K562 (cell line): Measurements from ENCODE around the gene DYSF. TPM values are rescaled to one million over a fixed set of nuclear protein-coding genes. Genes with fewer than 3 reads are reported as not detected.
A peak's percentile ranks its signal among the peaks of the same experiment; 100 is the strongest.

Experiments
- ATAC-seq: fragments of 200-7000 bp; cut with Tn5 transposase; 3 replicates; pipeline ENCODE4 v1.9.1; 2020; ENCODE audit warnings: moderate library complexity
- BruUV-seq: library from RNA; stranded (reverse); fragments of 400-500 nt; replicated peaks from 2 replicates; lab custom pipeline; 2021; lab: Mats Ljungman, UMichigan
- CTCF ChIA-PET: fragments of 300-600 bp; formaldehyde crosslinking; extraction: SDS; loops from one replicate; lab custom pipeline; 2021; ENCODE audit warnings: low intra/inter-chr PET ratio; lab: Yijun Ruan, JAX
- POLR2A ChIA-PET: fragments of 300-600, 350-650 bp; sonication (Branson Sonifier 250); formaldehyde crosslinking; extraction: SDS; loops from one replicate; lab custom pipeline; 2021; ENCODE audit warnings: antibody characterized with exemption, inconsistent platforms; lab: Yijun Ruan, JAX
- DNase-seq, 4 experiments: peaks; one replicate each; pipeline versions ENCODE4 v3.0.0 to v3.0.0-alpha.2; 2011 to 2018; ENCODE audit warnings: low spot score in 3 of 4, mixed read lengths in 3 of 4; ENCODE audit errors: extremely low read depth in 1 of 4
- FAIRE-seq: peaks from 2 replicates; lab custom pipeline; 2011; peaks lifted over from hg19 to GRCh38; lab: Jason Lieb, UNC
- H2AFZ ChIP-seq: 2 replicates; pipeline ENCODE4 v1.6.0; 2011; ENCODE audit warnings: low read depth, low read length, control low read depth, inconsistent platforms
- H3K27ac ChIP-seq: fragments of 200-600 bp; 3 replicates; pipeline ENCODE4 v1.8.0; 2011; ENCODE audit warnings: low read depth, mild to moderate bottlenecking, control low read depth, inconsistent platforms, low read length, moderate library complexity, mixed read lengths; ENCODE audit errors: extremely low read depth
- H3K27me3 ChIP-seq, 2 experiments: fragments of 300-600 bp in 1 of 2; 2 replicates in 1 of 2; 3 replicates in 1 of 2; pipeline versions ENCODE4 v1.6.0 to v1.8.0; 2011; ENCODE audit warnings: inconsistent platforms in 2 of 2, low read length in 2 of 2, mild to moderate bottlenecking in 1 of 2, mixed read lengths in 1 of 2, moderate library complexity in 1 of 2; ENCODE audit not compliant: control insufficient read depth in 2 of 2, insufficient read depth in 2 of 2
- H3K36me3 ChIP-seq: fragments of 300-600 bp; 3 replicates; pipeline ENCODE4 v1.8.0; 2011; ENCODE audit warnings: mild to moderate bottlenecking, low read length, inconsistent platforms; ENCODE audit not compliant: control insufficient read depth, insufficient read depth
- H3K4me1 ChIP-seq, 2 experiments: fragments of 200-600 bp in 1 of 2; replicated peaks in 1 of 2; 2 replicates in 1 of 2; 3 replicates in 1 of 2; pipeline versions ENCODE4 v1.5.1 to v1.8.0; 2011; ENCODE audit warnings: inconsistent platforms in 2 of 2, low read length in 2 of 2, mild to moderate bottlenecking in 1 of 2, mixed read lengths in 1 of 2, moderate library complexity in 1 of 2; ENCODE audit not compliant: control insufficient read depth in 2 of 2, insufficient read depth in 2 of 2
- H3K4me2 ChIP-seq: 2 replicates; pipeline ENCODE4 v1.6.1; 2011; ENCODE audit warnings: low read length, control low read depth, inconsistent platforms, mixed read lengths; ENCODE audit not compliant: insufficient read depth
- H3K4me3 ChIP-seq: fragments of 200-600 bp; sonication (generic), shearing (Covaris generic); 2 replicates; pipeline ENCODE4 v1.5.1; 2016; ENCODE audit warnings: control low read depth, inconsistent platforms
- H3K79me2 ChIP-seq: fragments of 200-600 bp; 3 replicates; pipeline ENCODE4 v1.8.0; 2011; ENCODE audit warnings: low read length, inconsistent platforms; ENCODE audit not compliant: control insufficient read depth, insufficient read depth
- H3K9ac ChIP-seq, 2 experiments: 2 replicates each; pipeline versions ENCODE4 v1.6.0 to v1.6.1; 2011; ENCODE audit warnings: low read depth in 2 of 2, low read length in 2 of 2, control low read depth in 1 of 2, inconsistent platforms in 1 of 2, mild to moderate bottlenecking in 1 of 2, mixed read lengths in 1 of 2; ENCODE audit not compliant: insufficient read depth in 1 of 2
- H3K9me1 ChIP-seq: one replicate; pipeline ENCODE4 v1.6.0; 2011; ENCODE audit warnings: inconsistent platforms, mild to moderate bottlenecking, low read length, moderate library complexity; ENCODE audit not compliant: control insufficient read depth, insufficient read depth
- H3K9me3 ChIP-seq: replicated peaks from 2 replicates; pipeline ENCODE4 v1.5.1; 2011; ENCODE audit warnings: low read depth, low read length, inconsistent platforms; ENCODE audit not compliant: control insufficient read depth, insufficient read depth
- H4K20me1 ChIP-seq: replicated peaks from 2 replicates; pipeline ENCODE4 v1.6.1; 2011; ENCODE audit warnings: low read length, inconsistent platforms, mixed read lengths; ENCODE audit not compliant: control insufficient read depth, insufficient read depth
- ZFP36 ChIP-seq: fragments of 150-350 bp; IDR thresholded peaks from 2 replicates; pipeline ENCODE4 v1.6.1; 2018; ENCODE audit warnings: low read length, low read depth; ENCODE audit not compliant: partially characterized antibody
- WGBS: fragments of 100-300 bp; shearing (Covaris generic); methylation state at CpG from one replicate; pipeline ENCODE4 v1.1.6; 2016; ENCODE audit warnings: low coverage, mixed read lengths; ENCODE audit not compliant: insufficient coverage; ENCODE audit errors: missing lambda C conversion rate; 5-methylcytosine and 5-hydroxymethylcytosine counted together
- in situ Hi-C: fragments of 300-500 bp; cut with MboI; formaldehyde crosslinking; loops from 4 replicates; pipeline ENCODE4 v1.15.0; 2018; ENCODE audit warnings: inconsistent platforms, mixed read lengths
- intact Hi-C: fragments of 100-400 bp; cut with micrococcal nuclease; formaldehyde crosslinking; loops from 2 replicates; pipeline ENCODE4 v1.14.2; 2022
- polyA plus RNA-seq, 8 experiments: library from polyadenylated mRNA; depleted of rRNA in 4 of 8; stranded (reverse) in 5 of 8; unstranded in 3 of 8; fragments of >200 nt; fragmentation: Nextera tagmentation in 2 of 8; fragmentation: Illumina TruSeq in 1 of 8; extraction: Ambion mirVana in 2 of 8; extraction: Trizol in 1 of 8; gene quantifications; 2 replicates each; pipeline versions ENCODE4 v1.2.1 to v1.2.3, GENCODE V29; 2011 to 2014; ENCODE audit warnings: inconsistent platforms in 1 of 8, missing spikeins in 1 of 8
- total RNA-seq, 7 experiments: library from RNA; depleted of rRNA in 6 of 7; stranded (reverse); fragments of >200 nt in 6 of 7; fragmentation: Illumina TruSeq in 2 of 7; extraction: Trizol in 2 of 7; gene quantifications; 2 replicates each; pipeline versions ENCODE4 v1.2.1 to v1.2.3, GENCODE V29; 2011 to 2021; ENCODE audit warnings: low replicate concordance in 1 of 7
- TF ChIP-seq, protein P1 (sequence below): fragments of 450-650 bp; formaldehyde crosslinking; IDR thresholded peaks from 2 replicates; pipeline ENCODE4 v1.4.0; 2022; ENCODE audit warnings: missing genetic modification characterization
- TF ChIP-seq, protein P2 (sequence below): fragments of 450-650 bp; IDR thresholded peaks from 2 replicates; pipeline ENCODE4 v1.6.1; 2016; ENCODE audit warnings: borderline replicate concordance

Gene DYSF
- total and polyA plus RNA-seq, 9 of the 15 experiments (the other 6 are each of a cell fraction or from before 2014, with no cell fraction given) = 0.01 to 0.80 (median 0.29) TPM

DNA sequence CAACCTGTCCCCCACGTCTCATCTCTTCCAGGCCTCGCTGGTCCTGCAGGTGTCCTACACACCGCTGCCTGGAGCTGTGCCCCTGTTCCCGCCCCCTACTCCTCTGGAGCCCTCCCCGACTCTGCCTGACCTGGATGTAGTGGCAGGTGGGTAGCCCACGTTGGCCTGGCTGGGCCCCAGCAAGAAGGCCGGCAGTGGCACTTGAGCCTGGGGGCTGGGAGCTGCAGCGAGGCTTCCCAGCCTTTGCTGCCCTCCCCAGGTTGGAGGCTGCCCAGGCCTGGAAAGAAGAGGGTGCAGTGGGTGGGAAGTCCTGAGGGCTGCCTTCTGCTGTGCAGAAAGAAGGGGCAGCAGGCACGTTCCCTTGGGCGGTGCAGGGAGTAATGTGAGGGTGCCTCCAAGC, 58.4 kb downstream of the DYSF start (continued):
- TF ChIP-seq, protein P1, sequence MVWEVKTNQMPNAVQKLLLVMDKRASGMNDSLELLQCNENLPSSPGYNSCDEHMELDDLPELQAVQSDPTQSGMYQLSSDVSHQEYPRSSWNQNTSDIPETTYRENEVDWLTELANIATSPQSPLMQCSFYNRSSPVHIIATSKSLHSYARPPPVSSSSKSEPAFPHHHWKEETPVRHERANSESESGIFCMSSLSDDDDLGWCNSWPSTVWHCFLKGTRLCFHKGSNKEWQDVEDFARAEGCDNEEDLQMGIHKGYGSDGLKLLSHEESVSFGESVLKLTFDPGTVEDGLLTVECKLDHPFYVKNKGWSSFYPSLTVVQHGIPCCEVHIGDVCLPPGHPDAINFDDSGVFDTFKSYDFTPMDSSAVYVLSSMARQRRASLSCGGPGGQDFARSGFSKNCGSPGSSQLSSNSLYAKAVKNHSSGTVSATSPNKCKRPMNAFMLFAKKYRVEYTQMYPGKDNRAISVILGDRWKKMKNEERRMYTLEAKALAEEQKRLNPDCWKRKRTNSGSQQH = no peak

DNA sequence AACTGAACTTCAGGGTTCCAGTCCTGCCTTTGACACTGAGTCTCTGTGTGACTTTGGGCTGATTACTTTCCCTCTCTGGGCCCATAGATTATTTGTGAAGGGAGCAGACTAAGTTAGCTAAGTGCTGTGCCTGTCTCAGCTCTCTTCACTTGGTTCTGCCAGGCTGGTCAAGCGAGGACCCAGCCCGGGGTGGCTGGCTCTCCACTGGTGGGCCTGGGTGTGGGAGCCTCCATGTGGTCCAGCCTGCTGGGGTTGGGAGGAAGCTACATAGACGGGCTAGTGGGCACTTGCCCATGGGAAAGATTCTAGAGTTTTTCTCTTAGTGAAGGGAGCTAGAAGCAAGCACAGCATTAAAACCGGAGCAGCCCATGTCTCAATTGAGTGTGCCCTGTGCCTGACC, 59.0 kb downstream of the DYSF start:
- Histone ChIP-seq H3K9ac (no peak overlapping the region), H3K79me2 (no peaks in the 10 kb centered on the region), H3K4me2 (no peak overlapping the region), H3K9me3 (no peaks in the 10 kb centered on the region), H3K36me3 (no peaks in the 10 kb centered on the region), H4K20me1 (peaks cover 6% of the 10 kb centered on the region), H3K27me3 (peaks cover 0 to 52% of the 10 kb centered on the region in 2 experiments), H3K4me1 (no peaks in the 10 kb centered on the region), H3K4me3 (no peak overlapping the region), H3K27ac (no peak overlapping the region), H2AFZ (no peak overlapping the region), H3K9me1 (no peaks in the 10 kb centered on the region)
- CTCF ChIA-PET = interaction anchor here (4.6 kb wide), 1 partner anchor 213 kb away, joined by 71 read pairs; no protein-coding TSS in a partner anchor
- intact Hi-C loops = loop anchor here (5.0 kb wide), 2 partner anchors 290 to 355 kb away; no protein-coding TSS in a partner anchor
- in situ Hi-C loops = no loop called here
- FAIRE-seq (no peak), DNase-seq (no peak), ATAC-seq (no peak)
- BruUV-seq = no TSS peak
- TF ChIP-seq, protein P2, sequence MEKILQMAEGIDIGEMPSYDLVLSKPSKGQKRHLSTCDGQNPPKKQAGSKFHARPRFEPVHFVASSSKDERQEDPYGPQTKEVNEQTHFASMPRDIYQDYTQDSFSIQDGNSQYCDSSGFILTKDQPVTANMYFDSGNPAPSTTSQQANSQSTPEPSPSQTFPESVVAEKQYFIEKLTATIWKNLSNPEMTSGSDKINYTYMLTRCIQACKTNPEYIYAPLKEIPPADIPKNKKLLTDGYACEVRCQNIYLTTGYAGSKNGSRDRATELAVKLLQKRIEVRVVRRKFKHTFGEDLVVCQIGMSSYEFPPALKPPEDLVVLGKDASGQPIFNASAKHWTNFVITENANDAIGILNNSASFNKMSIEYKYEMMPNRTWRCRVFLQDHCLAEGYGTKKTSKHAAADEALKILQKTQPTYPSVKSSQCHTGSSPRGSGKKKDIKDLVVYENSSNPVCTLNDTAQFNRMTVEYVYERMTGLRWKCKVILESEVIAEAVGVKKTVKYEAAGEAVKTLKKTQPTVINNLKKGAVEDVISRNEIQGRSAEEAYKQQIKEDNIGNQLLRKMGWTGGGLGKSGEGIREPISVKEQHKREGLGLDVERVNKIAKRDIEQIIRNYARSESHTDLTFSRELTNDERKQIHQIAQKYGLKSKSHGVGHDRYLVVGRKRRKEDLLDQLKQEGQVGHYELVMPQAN = no peak
- peak; percentile 55 for TF ChIP-seq ZFP36
- 0% methylated on average over 4 of the region's 4 CpGs for WGBS
- POLR2A ChIA-PET = interaction anchor here (0.8 kb wide), 1 partner anchor 11 kb away, joined by 3 read pairs; no protein-coding TSS in a partner anchor
